ENCODE data around the gene PLXDC1.
A peak's percentile ranks its signal among the peaks of the same experiment; 100 is the strongest.

PLXDC1 gene

GRCh38 chr17:39166437-39167335 lies 15.2 kb upstream of the PLXDC1 start:
- TF ChIP-seq CTCF (IDR thresholded peaks at IDR 0.05; ENCODE audit: control insufficient read depth, extremely low read depth, insufficient read depth), result no peak
- no peak for DNase-seq (ENCODE audit: low read depth)
- no peak overlapping the region for H3K4me3 ChIP-seq (ENCODE audit: low read depth, low read length)

GRCh38 chr17:39165841-39166349 lies 14.5 kb upstream of the PLXDC1 start, which contains the start of gene ARL5C:
ARL5C (minus strand) TSS chr17:39166161; CDS start chr17:39165760, 401 bp downstream.
- no peak for DNase-seq (ENCODE audit: low read depth)
- no peak within 1 kb of the TSS for H3K4me3 ChIP-seq (ENCODE audit: low read depth, low read length)
- TF ChIP-seq CTCF (IDR thresholded peaks at IDR 0.05; ENCODE audit: control insufficient read depth, extremely low read depth, insufficient read depth), result no peak

- no peak overlapping the region for H3K4me3 ChIP-seq (ENCODE audit: low read depth, low read length)
- TF ChIP-seq CTCF (IDR thresholded peaks at IDR 0.05; ENCODE audit: control insufficient read depth, extremely low read depth, insufficient read depth), result no peak
- no peak for DNase-seq (ENCODE audit: low read depth)
Observed at GRCh38 chr17:39165178-39165840, 13.9 kb upstream of the PLXDC1 start.

- H3K4me3 ChIP-seq (ENCODE audit: low read depth, low read length), result no peak overlapping the region
- DNase-seq (ENCODE audit: low read depth), result peak; percentile 42
- peak; percentile 84 for TF ChIP-seq CTCF (IDR thresholded peaks at IDR 0.05; ENCODE audit: control insufficient read depth, extremely low read depth, insufficient read depth)
Observed at GRCh38 chr17:39164675-39165143, 13.3 kb upstream of the PLXDC1 start.

GRCh38 chr17:39161962-39162361 lies 10.5 kb upstream of the PLXDC1 start:
- H3K4me3 ChIP-seq (ENCODE audit: low read depth, low read length), result no peak overlapping the region
- no peak for DNase-seq (ENCODE audit: low read depth)
- TF ChIP-seq CTCF (IDR thresholded peaks at IDR 0.05; ENCODE audit: control insufficient read depth, extremely low read depth, insufficient read depth), result no peak

- TF ChIP-seq CTCF (IDR thresholded peaks at IDR 0.05; ENCODE audit: control insufficient read depth, extremely low read depth, insufficient read depth), result no peak
- DNase-seq (ENCODE audit: low read depth), result no peak
- H3K4me3 ChIP-seq (ENCODE audit: low read depth, low read length), result no peak overlapping the region
Observed at GRCh38 chr17:39158623-39159022, 7.2 kb upstream of the PLXDC1 start.

Data from LNCaP clone FGC (cell line).